ENCODE results near the gene IL2RA.

IL2RA gene

GRCh38 chr10:6062101-6062771, at the start of gene IL2RA:
Gene IL2RA (minus strand): TSS chr10:6062367. CDS start chr10:6062151, 216 bp downstream.
- Histone ChIP-seq H2AFZ (ENCODE audit: low read length) (no peak within 1 kb of the TSS), H3F3A (ENCODE audit: low read depth) (no peaks in the 10 kb centered on the region), H3K79me2 (ENCODE audit: insufficient read depth, low read length) (no peaks in the 10 kb centered on the region), H3K4me1 (ENCODE audit: insufficient read depth, low read length, poor library complexity, severe bottlenecking) (peaks cover 19% of the 10 kb centered on the region), H3K4me3 (ENCODE audit: low read length, poor library complexity, severe bottlenecking) (peak within 1 kb of the TSS; percentile 36), H3K9me2 (replicated peaks; ENCODE audit: low read depth, low read length) (no peaks in the 10 kb centered on the region), H3K27me3 (ENCODE audit: insufficient read depth, low read length, poor library complexity, severe bottlenecking) (peaks cover 34% of the 10 kb centered on the region), H3K9ac (ENCODE audit: low read depth, low read length, poor library complexity, severe bottlenecking) (no peak within 1 kb of the TSS), H3K4me2 (ENCODE audit: low read depth, low read length, poor library complexity, severe bottlenecking) (peak within 1 kb of the TSS; percentile 55), H3K9me3 (ENCODE audit: insufficient read depth, low read depth, low read length) (no peaks in the 10 kb centered on the region), H4K20me1 (ENCODE audit: insufficient read depth, low read length, poor library complexity, severe bottlenecking) (no peaks in the 10 kb centered on the region), H3K36me3 (ENCODE audit: insufficient read depth, low read length) (no peaks in the 10 kb centered on the region)
- TF ChIP-seq EZH2phosphoT487 (IDR thresholded peaks at IDR 0.05; ENCODE audit: borderline replicate concordance) (no peak), CTCF (conservative IDR thresholded peaks at IDR 0.05; ENCODE audit: low read length) (no peak)

- peaks cover 91% of the 10 kb centered on the region for H3K36me3 ChIP-seq (ENCODE audit: insufficient read depth, low read length)
- no peaks in the 10 kb centered on the region for H3K9me2 ChIP-seq (replicated peaks; ENCODE audit: low read depth, low read length)
- no peaks in the 10 kb centered on the region for H3K9me3 ChIP-seq (ENCODE audit: insufficient read depth, low read depth, low read length)
- H3K79me2 ChIP-seq (ENCODE audit: insufficient read depth, low read length) = peaks cover 19% of the 10 kb centered on the region; the same call in 1 of the 2 replicates
- H3F3A ChIP-seq (ENCODE audit: low read depth) = no peaks in the 10 kb centered on the region
- no peak for TF ChIP-seq CTCF (conservative IDR thresholded peaks at IDR 0.05; ENCODE audit: low read length)
- TF ChIP-seq EZH2phosphoT487 (IDR thresholded peaks at IDR 0.05; ENCODE audit: borderline replicate concordance) = no peak
- no peaks in the 10 kb centered on the region for H3K27me3 ChIP-seq (ENCODE audit: insufficient read depth, low read length, poor library complexity, severe bottlenecking)
- H4K20me1 ChIP-seq (ENCODE audit: insufficient read depth, low read length, poor library complexity, severe bottlenecking) = peaks cover 3% of the 10 kb centered on the region
- H2AFZ ChIP-seq (ENCODE audit: low read length) = no peak overlapping the region
- no peak overlapping the region for H3K4me3 ChIP-seq (ENCODE audit: low read length, poor library complexity, severe bottlenecking)
- H3K4me2 ChIP-seq (ENCODE audit: low read depth, low read length, poor library complexity, severe bottlenecking) = no peak overlapping the region
- H3K4me1 ChIP-seq (ENCODE audit: insufficient read depth, low read length, poor library complexity, severe bottlenecking) = no peaks in the 10 kb centered on the region
- H3K9ac ChIP-seq (ENCODE audit: low read depth, low read length, poor library complexity, severe bottlenecking) = no peak overlapping the region
These were observed 48.0 kb upstream of the IL2RA start for GRCh38 chr10:6110136-6110535.

GRCh38 chr10:6109444-6109775, 47.2 kb upstream of the IL2RA start:
- H3F3A ChIP-seq (ENCODE audit: low read depth) = no peaks in the 10 kb centered on the region
- no peaks in the 10 kb centered on the region for H3K4me1 ChIP-seq (ENCODE audit: insufficient read depth, low read length, poor library complexity, severe bottlenecking)
- H3K79me2 ChIP-seq (ENCODE audit: insufficient read depth, low read length) = peaks cover 26% of the 10 kb centered on the region
- TF ChIP-seq CTCF (conservative IDR thresholded peaks at IDR 0.05; ENCODE audit: low read length) (no peak), EZH2phosphoT487 (IDR thresholded peaks at IDR 0.05; ENCODE audit: borderline replicate concordance) (no peak)
- no peaks in the 10 kb centered on the region for H3K9me3 ChIP-seq (ENCODE audit: insufficient read depth, low read depth, low read length)
- no peak overlapping the region for H3K4me2 ChIP-seq (ENCODE audit: low read depth, low read length, poor library complexity, severe bottlenecking)
- H3K36me3 ChIP-seq (ENCODE audit: insufficient read depth, low read length) = peaks cover 91% of the 10 kb centered on the region
- H4K20me1 ChIP-seq (ENCODE audit: insufficient read depth, low read length, poor library complexity, severe bottlenecking) = peaks cover 3% of the 10 kb centered on the region
- no peaks in the 10 kb centered on the region for H3K27me3 ChIP-seq (ENCODE audit: insufficient read depth, low read length, poor library complexity, severe bottlenecking)
- H3K9ac ChIP-seq (ENCODE audit: low read depth, low read length, poor library complexity, severe bottlenecking) = no peak overlapping the region
- H2AFZ ChIP-seq (ENCODE audit: low read length) = no peak overlapping the region
- no peak overlapping the region for H3K4me3 ChIP-seq (ENCODE audit: low read length, poor library complexity, severe bottlenecking)
- H3K9me2 ChIP-seq (replicated peaks; ENCODE audit: low read depth, low read length) = no peaks in the 10 kb centered on the region
